Calu3 (cell line): ENCODE data around the gene RPS6KC1. TPM values are rescaled to one million over a fixed set of nuclear protein-coding genes. Genes with fewer than 3 reads are reported as not detected.
"Not testable (repeated sequence)": the region's sequence is repeated elsewhere in the genome, so short reads cannot be mapped to it uniquely, and the experiment has no call there.

ENCODE experiments used
- BruUV-seq: library from RNA; stranded (reverse); fragments of 400-500 nt; replicated peaks from 2 replicates; lab custom pipeline; 2021; lab: Mats Ljungman, UMichigan
- CTCF ChIA-PET: fragments of 300-600 bp; sonication (Branson Sonifier 250); formaldehyde crosslinking; loops from one replicate; lab custom pipeline; 2022; ENCODE audit warnings: antibody characterized with exemption; lab: Charles Lee
- DNase-seq: peaks from one replicate; pipeline ENCODE4 v3.0.0; 2022
- H3K27ac Mint-ChIP-seq: one replicate; pipeline ENCODE4 v1.8.0; 2022; ENCODE audit warnings: mixed read lengths; ENCODE audit not compliant: unreplicated experiment
- H3K27me3 Mint-ChIP-seq: one replicate; pipeline ENCODE4 v1.8.0; 2022; ENCODE audit warnings: mixed read lengths; ENCODE audit not compliant: unreplicated experiment
- H3K36me3 Mint-ChIP-seq: one replicate; pipeline ENCODE4 v1.8.0; 2022; ENCODE audit warnings: mild to moderate bottlenecking, moderate library complexity, mixed read lengths; ENCODE audit not compliant: insufficient read depth, unreplicated experiment
- H3K4me1 Mint-ChIP-seq: one replicate; pipeline ENCODE4 v1.8.0; 2022; ENCODE audit warnings: mild to moderate bottlenecking, low read depth, mixed read lengths; ENCODE audit not compliant: unreplicated experiment
- H3K4me3 Mint-ChIP-seq: one replicate; pipeline ENCODE4 v1.8.0; 2022; ENCODE audit warnings: mild to moderate bottlenecking, low read depth, moderate library complexity, mixed read lengths; ENCODE audit not compliant: unreplicated experiment
- H3K9me3 Mint-ChIP-seq: one replicate; pipeline ENCODE4 v1.8.0; 2022; ENCODE audit warnings: low read depth, mixed read lengths; ENCODE audit not compliant: unreplicated experiment
- intact Hi-C: fragments of 100-400 bp; cut with micrococcal nuclease; formaldehyde crosslinking; loops from one replicate; pipeline ENCODE4 v1.10.0; 2022; ENCODE audit not compliant: unreplicated experiment
- total RNA-seq: library from RNA; stranded (reverse); gene quantifications from 2 replicates; pipeline ENCODE4 v1.2.3, GENCODE V29; 2022
- TF ChIP-seq, protein P1 (sequence below): fragments of 200-600 bp; IDR thresholded peaks from one replicate; pipeline ENCODE4 v1.8.0; 2022; ENCODE audit warnings: antibody characterized with exemption; ENCODE audit not compliant: unreplicated experiment

RPS6KC1 gene
- total RNA-seq, 1 experiment from 2014 or later, result 23.5 TPM

GRCh38 chr1:213041443-213041842 lies 9.6 kb upstream of the RPS6KC1 start:
- Mint-ChIP-seq H3K36me3 (no peaks in the 10 kb centered on the region), H3K27ac (no peak overlapping the region), H3K4me1 (peaks cover 13% of the 10 kb centered on the region), H3K4me3 (no peak overlapping the region), H3K27me3 (no peaks in the 10 kb centered on the region), H3K9me3 (no peaks in the 10 kb centered on the region)
- intact Hi-C loops, result no loop called here
- CTCF ChIA-PET, result no interaction called here
- no TSS peak for BruUV-seq
- TF ChIP-seq, protein P1, sequence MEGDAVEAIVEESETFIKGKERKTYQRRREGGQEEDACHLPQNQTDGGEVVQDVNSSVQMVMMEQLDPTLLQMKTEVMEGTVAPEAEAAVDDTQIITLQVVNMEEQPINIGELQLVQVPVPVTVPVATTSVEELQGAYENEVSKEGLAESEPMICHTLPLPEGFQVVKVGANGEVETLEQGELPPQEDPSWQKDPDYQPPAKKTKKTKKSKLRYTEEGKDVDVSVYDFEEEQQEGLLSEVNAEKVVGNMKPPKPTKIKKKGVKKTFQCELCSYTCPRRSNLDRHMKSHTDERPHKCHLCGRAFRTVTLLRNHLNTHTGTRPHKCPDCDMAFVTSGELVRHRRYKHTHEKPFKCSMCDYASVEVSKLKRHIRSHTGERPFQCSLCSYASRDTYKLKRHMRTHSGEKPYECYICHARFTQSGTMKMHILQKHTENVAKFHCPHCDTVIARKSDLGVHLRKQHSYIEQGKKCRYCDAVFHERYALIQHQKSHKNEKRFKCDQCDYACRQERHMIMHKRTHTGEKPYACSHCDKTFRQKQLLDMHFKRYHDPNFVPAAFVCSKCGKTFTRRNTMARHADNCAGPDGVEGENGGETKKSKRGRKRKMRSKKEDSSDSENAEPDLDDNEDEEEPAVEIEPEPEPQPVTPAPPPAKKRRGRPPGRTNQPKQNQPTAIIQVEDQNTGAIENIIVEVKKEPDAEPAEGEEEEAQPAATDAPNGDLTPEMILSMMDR, result no peak
- no peak for DNase-seq

GRCh38 chr1:213045321-213046226 lies 5.5 kb upstream of the RPS6KC1 start:
- peaks cover 21% of the 10 kb centered on the region for H3K4me1 Mint-ChIP-seq
- intact Hi-C loops, H3K9me3 Mint-ChIP-seq, DNase-seq, CTCF ChIA-PET, H3K36me3 Mint-ChIP-seq, BruUV-seq, H3K4me3 Mint-ChIP-seq, H3K27me3 Mint-ChIP-seq, H3K27ac Mint-ChIP-seq: not testable (repeated sequence)

- intact Hi-C loops, result no loop called here
- CTCF ChIA-PET, result no interaction called here
- Mint-ChIP-seq H3K4me1 (peaks cover 21% of the 10 kb centered on the region), H3K4me3 (no peak overlapping the region), H3K27ac (no peak overlapping the region), H3K36me3 (peaks cover 20% of the 10 kb centered on the region), H3K27me3 (no peaks in the 10 kb centered on the region), H3K9me3 (no peaks in the 10 kb centered on the region)
- no peak for DNase-seq
- BruUV-seq, result no TSS peak
- TF ChIP-seq, protein P1, result no peak
Measured at GRCh38 chr1:213049232-213049631, 1.8 kb upstream of the RPS6KC1 start.

- Mint-ChIP-seq H3K36me3 (peaks cover 20% of the 10 kb centered on the region), H3K4me1 (peaks cover 21% of the 10 kb centered on the region), H3K27ac (peak overlapping the region; percentile 75), H3K27me3 (no peaks in the 10 kb centered on the region), H3K4me3 (peak overlapping the region; percentile 83), H3K9me3 (no peaks in the 10 kb centered on the region)
- intact Hi-C loops, result no loop called here
- no TSS peak for BruUV-seq
- TF ChIP-seq, protein P1, result no peak
- no peak for DNase-seq
- CTCF ChIA-PET, result interaction anchor here (0.6 to 1.6 kb wide), 3 partner anchors 11 to 44 kb away, joined by 3 read pairs; no protein-coding TSS in a partner anchor
Measured at GRCh38 chr1:213050745-213051126, 305 bp upstream of the RPS6KC1 start.

DNA sequence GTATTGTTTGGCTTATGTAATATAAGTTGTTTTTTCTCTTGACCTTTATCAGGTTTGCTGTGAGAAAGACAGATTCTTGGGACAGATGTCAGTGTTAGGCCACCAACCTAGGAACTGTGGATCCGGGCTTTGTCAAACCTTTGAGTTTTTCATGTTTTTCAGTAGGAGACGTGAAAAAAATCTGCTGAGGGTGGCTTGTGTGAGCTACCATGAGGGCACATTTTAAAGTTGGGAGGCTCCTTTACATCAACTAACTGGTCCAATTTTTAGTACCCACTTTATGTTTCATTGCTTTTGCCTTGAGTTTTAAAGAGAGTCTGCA lies 801 bp downstream of the RPS6KC1 start:
- no peaks in the 10 kb centered on the region for H3K9me3 Mint-ChIP-seq
- H3K27ac Mint-ChIP-seq, result peak overlapping the region; percentile 75
- BruUV-seq, result TSS peak; percentile 70
- no peaks in the 10 kb centered on the region for H3K27me3 Mint-ChIP-seq
- TF ChIP-seq, protein P1, result no peak
- DNase-seq, result no peak
- peaks cover 21% of the 10 kb centered on the region for H3K4me1 Mint-ChIP-seq
- intact Hi-C loops, result no loop called here
- peak overlapping the region; percentile 83 for H3K4me3 Mint-ChIP-seq
- CTCF ChIA-PET, result no interaction called here
- peaks cover 20% of the 10 kb centered on the region for H3K36me3 Mint-ChIP-seq
